Mesenteric fat pad (tissue), 1 donor: ENCODE measurements around the gene DPYSL3. TPM values are rescaled to one million over a fixed set of nuclear protein-coding genes. Genes with fewer than 3 reads are reported as not detected.

ENCODE experiments used
- DNase-seq: peaks from one replicate; pipeline ENCODE4 v3.0.0-alpha.2; 2020; ENCODE audit warnings: low spot score
- total RNA-seq: library from RNA; stranded (reverse); fragmentation: NEBNext Ultra II Directional; extraction: Animal tissue kit (Norgen Biotek cat#: 25700); gene quantifications from one replicate; pipeline ENCODE4 v1.2.1, GENCODE V29; 2021
- donor health status: DM: yes; HTN: yes; CAD: no.

Gene DPYSL3
- total RNA-seq, 1 donor from 2014 or later = 52.4 TPM

DNA sequence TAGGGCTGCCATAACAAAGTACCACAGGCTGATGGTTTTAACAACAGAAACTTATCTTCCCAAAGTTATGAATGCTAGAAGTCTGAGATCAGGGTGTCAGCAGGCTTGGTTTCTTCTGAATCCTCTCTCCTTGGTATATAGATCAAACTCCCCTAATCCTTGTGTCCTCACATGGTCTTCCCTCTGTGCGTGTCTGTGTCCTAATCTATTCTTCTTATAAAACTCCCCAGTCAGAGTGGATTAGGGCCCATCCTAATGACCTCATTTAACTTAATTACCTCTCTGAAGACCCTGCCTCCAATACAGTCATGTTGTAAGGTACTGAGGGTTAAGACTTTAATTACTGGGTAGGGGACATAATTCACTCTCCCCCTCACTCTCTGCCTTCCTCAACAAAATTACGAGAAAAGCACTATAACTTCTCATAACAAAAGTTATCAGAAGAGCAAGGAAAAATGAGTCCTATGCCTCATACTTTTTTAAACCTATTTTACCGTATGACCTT lies 68.6 kb downstream of the DPYSL3 start:
- no peak for DNase-seq

- no peak for DNase-seq
Observed at GRCh38 chr5:147439254-147439653, 70.6 kb downstream of the DPYSL3 start.

DNA sequence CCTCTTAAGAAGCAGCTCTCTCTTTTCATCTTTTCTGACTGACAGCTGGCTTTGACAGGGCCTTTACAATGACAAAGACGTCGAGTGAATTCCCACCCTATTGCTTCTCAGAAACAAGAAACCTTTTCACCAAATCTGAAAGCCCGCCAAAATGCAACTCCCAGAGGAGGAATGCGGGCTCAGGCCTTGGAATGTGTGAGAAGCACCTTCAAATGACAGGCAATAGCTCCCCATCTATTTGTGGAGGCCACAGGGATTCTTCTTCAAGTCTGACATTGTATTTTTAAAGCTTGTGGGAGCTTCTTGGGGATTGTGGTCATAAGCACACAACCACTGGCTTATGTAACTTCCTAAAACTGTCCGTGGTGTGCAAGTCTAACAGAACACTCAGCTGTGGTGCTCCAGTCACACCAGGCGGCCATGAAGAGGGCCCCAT lies 72.7 kb downstream of the DPYSL3 start:
- DNase-seq = no peak

DNA sequence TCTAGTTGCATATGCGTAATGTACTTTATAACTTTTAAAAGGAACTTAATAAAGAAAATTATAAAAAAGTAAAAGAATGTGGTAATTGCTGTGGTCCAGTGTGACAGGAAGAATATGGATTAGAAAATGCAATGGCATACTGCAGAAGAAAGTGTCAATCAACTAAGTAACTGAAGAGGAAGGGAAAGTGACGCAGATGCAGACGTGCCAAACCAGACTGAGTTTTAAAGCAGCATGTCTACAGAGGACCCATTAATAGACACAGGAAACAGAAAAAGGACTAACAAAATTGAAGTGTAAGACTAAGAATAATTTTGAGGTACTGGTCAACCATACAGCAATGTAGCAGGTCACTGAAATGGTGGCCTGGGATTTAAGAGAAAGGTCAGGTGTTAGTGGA lies 73.3 kb downstream of the DPYSL3 start:
- no peak for DNase-seq

DNA sequence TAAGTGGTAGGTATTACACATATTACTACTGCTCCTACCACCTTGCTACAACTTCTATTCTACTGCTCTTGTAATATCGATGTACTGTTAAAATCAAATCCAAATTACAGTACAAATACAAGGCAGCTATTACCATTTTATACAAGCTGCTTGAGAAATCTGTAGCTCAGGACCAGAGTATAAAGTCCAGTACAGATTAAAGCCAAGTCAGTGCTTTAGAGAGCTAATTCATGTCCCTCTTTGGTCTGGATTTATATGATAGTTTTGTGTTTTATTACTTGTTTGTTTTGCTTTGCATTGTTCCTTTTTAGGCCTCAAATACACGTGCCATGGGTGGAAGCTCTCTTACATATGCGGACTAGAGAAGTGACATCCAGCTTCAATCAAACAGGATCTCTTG lies 75.8 kb downstream of the DPYSL3 start:
- DNase-seq = no peak

- no peak for DNase-seq
Observed at GRCh38 chr5:147432323-147432722, 77.5 kb downstream of the DPYSL3 start.

DNA sequence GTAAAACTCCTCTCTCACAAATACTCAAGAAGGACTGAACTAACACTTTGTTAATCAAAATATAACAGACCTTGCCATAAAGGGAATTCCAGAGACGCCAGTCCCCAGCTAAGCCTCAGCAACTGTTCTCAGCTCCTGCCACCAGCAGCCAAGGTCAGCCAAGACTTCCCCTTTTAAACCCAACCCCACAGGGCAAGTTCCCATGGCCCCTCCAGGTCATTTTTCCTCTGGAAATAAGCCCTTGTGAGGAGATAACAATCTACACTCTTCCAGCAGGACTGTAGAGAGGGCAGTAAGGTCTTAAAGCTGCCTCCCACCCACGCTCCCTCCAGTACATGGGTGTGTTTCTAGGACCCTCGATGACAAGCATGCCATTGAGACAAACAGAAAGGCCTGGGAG lies 78.3 kb downstream of the DPYSL3 start:
- no peak for DNase-seq

- DNase-seq = no peak
Observed at GRCh38 chr5:147430628-147431027, 79.2 kb downstream of the DPYSL3 start.

GRCh38 chr5:147427521-147428401 lies 82.1 kb downstream of the DPYSL3 start:
- no peak for DNase-seq

DNA sequence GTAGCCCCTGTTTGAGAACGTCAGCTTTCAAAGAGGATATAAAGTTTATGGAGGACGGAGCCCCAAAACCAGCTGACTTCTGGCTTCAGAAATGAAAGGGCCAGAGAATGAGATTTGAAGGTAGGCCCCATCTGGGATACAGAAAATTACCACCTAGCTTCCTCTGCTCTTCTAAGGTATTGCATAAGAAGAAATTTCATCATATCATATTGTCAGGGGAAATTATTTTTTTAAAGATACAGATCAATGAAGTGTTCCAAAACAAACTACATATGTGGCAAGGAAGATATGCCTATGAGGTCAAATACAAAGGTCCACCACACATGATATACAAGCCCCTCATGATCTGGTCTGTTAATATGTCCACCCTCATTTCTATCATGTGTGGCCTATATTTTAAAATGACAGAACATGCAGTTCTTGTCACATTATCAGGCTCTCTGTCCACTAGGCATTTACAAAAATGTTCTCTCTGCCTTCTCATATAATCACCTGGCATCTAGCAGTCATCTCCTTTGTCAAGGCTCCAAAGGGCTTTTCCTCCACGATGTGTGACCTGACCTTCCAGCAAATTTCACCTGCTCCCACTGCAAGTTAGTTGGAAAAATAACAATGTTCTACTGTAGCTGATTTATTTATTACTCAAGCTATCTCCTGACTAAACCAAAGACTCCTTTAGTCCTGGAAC lies 83.1 kb downstream of the DPYSL3 start:
- no peak for DNase-seq

- DNase-seq = no peak
Observed at GRCh38 chr5:147418613-147419012, 91.3 kb downstream of the DPYSL3 start.

DNA sequence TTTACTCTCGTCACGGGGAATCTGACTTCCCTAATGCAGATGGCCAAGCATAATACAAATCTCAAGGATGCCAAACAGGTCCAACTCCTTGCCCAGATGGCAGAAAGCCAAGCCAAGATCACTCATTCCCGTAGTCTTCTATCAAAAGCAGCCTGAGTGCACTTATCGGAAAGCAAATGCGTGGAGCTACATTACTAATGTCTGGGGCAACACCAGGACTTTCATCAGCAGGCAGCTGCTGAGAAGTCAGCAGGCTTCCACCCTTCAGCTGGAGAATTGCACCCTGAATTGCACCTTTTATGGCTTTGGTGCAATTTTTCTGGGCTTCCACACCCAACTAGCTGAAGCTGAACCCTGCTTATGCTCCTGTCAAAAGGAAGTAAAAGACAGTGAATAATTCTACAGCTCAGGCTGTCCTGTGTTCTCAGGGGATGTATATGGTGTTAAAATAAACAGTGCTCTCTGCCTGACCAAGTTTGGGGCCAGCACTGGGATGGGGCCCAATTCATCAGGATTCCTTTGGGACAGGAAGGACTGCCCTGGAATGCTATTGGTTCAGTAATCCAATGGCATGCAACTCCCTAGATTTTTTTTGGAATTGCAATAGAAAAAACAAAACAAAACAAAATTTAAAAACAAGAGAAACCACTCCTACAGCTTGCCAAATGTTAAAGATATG lies 92.6 kb downstream of the DPYSL3 start:
- DNase-seq = no peak

DNA sequence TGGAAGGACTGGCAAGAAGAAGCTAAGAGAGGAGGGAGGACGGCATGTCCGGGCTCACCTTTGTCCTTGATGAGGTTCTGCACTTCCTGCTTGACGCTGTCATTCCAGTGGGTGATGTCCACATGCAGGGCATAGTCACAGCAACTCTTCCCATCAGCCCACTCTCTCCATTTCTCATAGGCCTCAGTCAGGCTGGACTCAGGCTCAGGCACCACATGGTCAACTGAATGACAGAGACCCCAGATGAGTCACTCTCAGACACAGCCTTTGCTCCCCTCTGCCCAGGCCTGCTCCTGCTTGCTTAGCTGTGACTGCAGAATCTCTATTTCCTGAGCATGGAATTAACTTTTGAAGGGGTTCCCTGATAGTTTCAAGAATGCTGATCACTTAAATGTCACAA lies 94.2 kb downstream of the DPYSL3 start:
- DNase-seq = no peak

DNA sequence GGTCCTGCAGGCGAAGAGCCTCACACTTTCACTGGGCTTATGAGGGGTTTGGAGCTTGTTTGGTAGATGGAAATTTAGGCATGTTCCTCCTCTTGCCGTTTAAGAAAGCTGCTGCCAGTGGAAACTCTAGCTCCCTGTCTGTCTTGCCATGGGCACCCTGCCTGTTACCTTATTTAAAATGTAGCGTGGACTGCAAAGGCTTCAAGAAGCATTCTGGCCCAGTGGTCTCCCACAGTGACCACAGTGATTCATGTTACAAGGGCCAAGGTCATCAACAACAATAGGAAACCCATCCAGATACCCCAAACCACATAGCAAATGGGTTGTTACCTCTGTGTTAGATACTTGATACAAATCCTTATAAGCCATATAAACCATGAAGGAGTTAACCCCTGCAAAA lies 96.6 kb downstream of the DPYSL3 start:
- no peak for DNase-seq

DNA sequence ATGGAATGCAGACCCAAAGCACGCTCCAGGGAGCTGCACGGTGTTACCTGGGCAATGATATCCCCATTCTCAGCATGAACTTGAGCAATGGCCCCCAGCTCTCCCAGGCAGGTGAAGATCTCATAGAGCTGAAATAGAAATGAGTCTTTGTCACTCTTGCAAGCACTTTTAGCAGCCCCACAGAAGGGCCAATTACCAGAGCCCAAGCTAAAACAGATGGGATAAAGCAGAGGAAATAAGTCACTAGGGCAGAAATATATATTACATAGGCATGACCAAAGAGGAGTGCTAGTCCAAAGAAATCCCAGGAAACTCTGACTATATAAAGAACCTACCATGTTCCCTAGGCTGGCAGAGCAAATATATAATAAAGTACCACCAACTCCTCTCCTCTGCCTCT lies 97.3 kb downstream of the DPYSL3 start:
- no peak for DNase-seq

DNA sequence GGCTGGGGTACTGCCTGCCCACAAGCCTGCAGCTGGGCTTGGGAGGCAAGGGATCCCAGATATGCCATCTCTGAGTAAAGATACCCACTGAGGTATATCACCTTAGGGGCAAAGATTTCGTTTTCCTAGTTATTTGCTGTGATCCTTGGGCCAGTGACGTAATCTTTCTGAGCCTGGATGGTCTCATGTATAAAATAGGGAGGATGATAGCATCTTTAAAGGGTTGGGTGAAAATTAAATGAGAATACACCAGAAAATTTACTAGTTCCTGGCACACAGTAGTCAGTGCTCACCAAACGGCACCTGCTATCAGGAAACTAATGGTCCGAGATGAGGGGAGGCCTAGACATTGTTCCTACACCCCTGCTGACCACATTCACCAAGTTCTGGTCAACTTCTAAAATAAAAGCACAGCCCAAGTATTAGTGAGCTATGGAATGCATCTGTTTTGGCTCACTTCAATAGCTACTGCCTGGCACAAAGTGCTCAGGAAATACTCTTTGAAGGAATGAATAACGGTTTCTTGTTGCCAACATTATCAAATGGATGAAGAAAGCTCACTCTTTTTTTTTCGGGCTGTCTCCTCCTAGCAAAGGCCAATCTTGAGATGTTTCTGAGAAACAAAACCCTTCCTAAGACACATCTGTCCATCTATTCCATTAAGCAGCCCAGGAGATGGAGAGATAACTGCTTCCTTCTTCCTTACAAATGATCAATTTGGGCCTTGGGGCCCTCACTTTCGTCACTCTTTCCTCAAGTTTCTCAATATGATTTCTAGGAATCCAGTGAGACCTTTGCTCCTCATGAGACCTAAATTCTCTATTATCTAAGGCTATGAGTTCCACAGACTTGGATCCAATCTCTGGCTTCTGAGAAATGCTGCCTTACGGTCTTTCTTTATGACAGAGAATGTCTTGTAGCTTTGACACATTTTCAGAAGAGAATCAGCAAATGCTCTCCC lies 98.2 kb downstream of the DPYSL3 start:
- DNase-seq = no peak

DNA sequence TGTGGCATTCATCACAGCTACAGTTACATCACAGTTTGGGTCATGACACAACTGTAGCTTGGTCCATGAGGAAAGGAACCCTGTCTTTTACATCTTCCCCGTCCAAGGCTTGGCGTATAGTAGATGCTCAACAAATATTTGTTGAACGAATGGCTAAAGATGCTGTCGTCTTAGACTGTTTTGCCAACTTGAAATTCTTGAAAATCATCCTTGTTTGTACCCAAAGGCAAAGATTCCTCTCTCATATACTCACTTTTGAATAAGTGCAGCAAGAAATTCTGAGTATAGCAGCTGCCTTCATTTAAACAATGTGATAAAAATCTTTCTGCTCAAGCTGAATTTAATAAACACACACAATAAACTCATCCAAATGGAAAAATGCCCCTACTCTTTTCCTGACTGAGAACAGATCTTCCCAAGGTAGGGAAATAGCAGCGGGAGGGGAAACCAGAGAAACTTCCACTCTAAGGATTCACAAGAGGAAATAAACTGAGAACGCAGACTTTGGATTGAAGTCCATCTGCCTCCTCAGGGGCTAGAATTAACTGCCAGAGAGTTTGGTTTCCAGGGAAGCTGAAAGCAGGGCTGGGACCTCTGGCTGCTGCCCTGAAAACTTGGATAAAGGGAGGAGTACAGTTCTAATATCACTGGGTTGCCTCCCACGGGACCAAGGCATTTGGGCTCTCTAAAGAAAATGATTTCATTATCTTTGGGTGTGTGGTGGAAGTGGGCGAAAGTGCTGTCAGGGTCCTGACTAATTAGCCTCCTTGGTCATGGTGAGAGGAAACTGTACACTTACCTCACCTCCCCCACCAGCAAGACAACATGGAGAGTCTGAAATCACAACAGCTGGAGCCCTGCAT lies 99.1 kb downstream of the DPYSL3 start:
- no peak for DNase-seq

DNA sequence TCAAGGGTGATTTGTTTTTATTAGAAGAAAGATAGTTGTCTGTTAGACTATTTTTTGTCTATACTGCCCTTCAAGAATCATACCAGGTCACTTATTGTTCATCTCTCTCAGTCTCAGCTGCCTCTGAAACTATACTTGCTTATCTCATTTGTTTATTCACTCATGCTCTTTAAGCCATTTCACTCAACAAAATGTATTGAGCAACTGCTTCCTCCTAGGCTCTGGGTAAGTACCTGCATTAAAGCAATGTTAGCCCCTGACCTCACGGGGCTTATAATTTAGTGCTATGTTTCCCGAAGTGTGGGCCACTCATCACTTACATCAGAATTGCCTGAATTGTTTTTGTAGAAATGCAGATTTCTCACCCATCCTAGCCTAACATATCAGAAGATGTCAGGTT lies 100.9 kb downstream of the DPYSL3 start:
- DNase-seq = no peak

DNA sequence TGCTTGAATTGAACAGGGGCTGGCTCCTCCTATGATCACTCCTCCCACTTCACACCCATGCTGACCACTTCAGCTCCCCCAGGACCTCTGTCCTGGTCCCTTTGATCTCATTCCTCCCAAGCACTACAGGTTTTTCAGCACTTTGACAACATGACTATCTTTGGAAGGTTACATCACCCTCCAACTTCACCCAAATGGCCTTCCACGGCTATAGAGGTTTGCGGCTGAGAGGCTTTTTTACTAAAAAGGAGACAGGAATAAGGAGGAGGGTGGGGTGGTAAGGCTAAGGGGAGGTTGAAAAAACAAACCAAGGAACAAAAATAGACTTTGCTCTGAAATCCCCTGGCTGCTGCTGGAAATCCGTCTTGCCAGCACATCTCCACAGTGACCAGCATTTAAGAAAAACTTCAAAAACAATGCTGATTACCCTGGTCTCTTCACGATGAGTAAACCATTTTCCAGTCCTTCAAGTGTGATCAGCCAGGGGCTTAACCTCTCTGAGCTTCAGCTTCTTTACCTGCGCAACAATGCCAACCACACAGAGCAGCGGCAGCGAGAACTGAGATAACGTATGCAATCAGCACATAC lies 102.7 kb downstream of the DPYSL3 start:
- DNase-seq = no peak
